HCT116 (cell line): ENCODE measurements around the gene ROBO1. TPM values are rescaled to one million over a fixed set of nuclear protein-coding genes. Genes with fewer than 3 reads are reported as not detected.

Source experiments
- ATAC-seq: fragments of 200-7000 bp; cut with Tn5 transposase; 2 replicates; pipeline ENCODE4 v1.9.1; 2020; ENCODE audit warnings: mild to moderate bottlenecking, moderate library complexity
- BruUV-seq: library from RNA; stranded (reverse); fragments of 400-500 nt; replicated peaks from 2 replicates; lab custom pipeline; 2021; lab: Mats Ljungman, UMichigan
- CTCF ChIA-PET: fragments of 300-600 bp; sonication (Branson Sonifier 250); formaldehyde crosslinking; loops from one replicate; lab custom pipeline; 2021; ENCODE audit warnings: antibody characterized with exemption; lab: Charles Lee
- POLR2A ChIA-PET: fragments of 300-600, 350-600 bp; sonication (Branson Sonifier 250); formaldehyde crosslinking; loops from one replicate; lab custom pipeline; 2021; ENCODE audit warnings: antibody characterized with exemption; lab: Charles Lee
- RAD21 ChIA-PET, 2 experiments: fragments of 300-600 bp; sonication (Branson Sonifier 250); formaldehyde crosslinking; loops; one replicate each; lab custom pipeline; 2023; ENCODE audit warnings: low total read pairs in 2 of 2; ENCODE audit not compliant: uncharacterized antibody in 2 of 2, unreplicated experiment in 2 of 2, low non-redundant PET in 1 of 2; lab: Charles Lee
- DNase-seq: peaks from one replicate; pipeline ENCODE4 v3.0.0-alpha.2; 2010; ENCODE audit warnings: low read depth, low spot score
- H2AFZ ChIP-seq: fragments of 200-600 bp; shearing (Covaris generic), sonication (generic); 2 replicates; pipeline ENCODE4 v1.6.1; 2017; ENCODE audit warnings: low read depth, mixed run types, mixed read lengths, antibody characterized with exemption, low read length; ENCODE audit not compliant: poor library complexity, severe bottlenecking
- H3K27ac ChIP-seq: 2 replicates; pipeline ENCODE4 v1.5.1; 2012; ENCODE audit warnings: low read depth, low read length
- H3K27me3 ChIP-seq: fragments of 200-600 bp; sonication (generic); 2 replicates; pipeline ENCODE4 v1.6.1; 2016; ENCODE audit warnings: mixed run types, low read length, mixed read lengths; ENCODE audit not compliant: insufficient read depth
- H3K36me3 ChIP-seq, 2 experiments: fragments of 200-500 bp in 1 of 2; fragments of 200-600 bp in 1 of 2; sonication (Bioruptor generic) in 1 of 2; sonication (generic) in 1 of 2; 2 replicates each; pipeline versions ENCODE4 v1.5.1 to v1.6.1; 2014 to 2016; ENCODE audit warnings: low read length in 2 of 2, inconsistent platforms in 1 of 2, mixed read lengths in 1 of 2, mixed run types in 1 of 2; ENCODE audit not compliant: insufficient read depth in 2 of 2, control insufficient read depth in 1 of 2
- H3K4me1 ChIP-seq, 2 experiments: fragments of 200-600 bp in 1 of 2; sonication (generic) in 1 of 2; 2 replicates each; pipeline versions ENCODE4 v1.5.1 to v1.6.1; 2012 to 2017; ENCODE audit warnings: low read length in 2 of 2, inconsistent platforms in 1 of 2, mild to moderate bottlenecking in 1 of 2, mixed read lengths in 1 of 2, mixed run types in 1 of 2, moderate library complexity in 1 of 2; ENCODE audit not compliant: insufficient read depth in 2 of 2, control insufficient read depth in 1 of 2
- H3K4me2 ChIP-seq: fragments of 200-600 bp; sonication (generic); 2 replicates; pipeline ENCODE4 v1.6.1; 2017; ENCODE audit warnings: mixed run types, low read length, mixed read lengths
- H3K4me3 ChIP-seq, 2 experiments: fragments of 200-600 bp in 1 of 2; sonication (generic) in 1 of 2; replicated peaks in 1 of 2; 2 replicates each; pipeline ENCODE4 v1.5.1; 2011 to 2016; ENCODE audit warnings: low read length in 2 of 2, control low read depth in 1 of 2, low read depth in 1 of 2, mild to moderate bottlenecking in 1 of 2, mixed read lengths in 1 of 2, mixed run types in 1 of 2
- H3K79me2 ChIP-seq: fragments of 200-600 bp; sonication (generic); 2 replicates; pipeline ENCODE4 v1.6.1; 2017; ENCODE audit warnings: mild to moderate bottlenecking, mixed run types, low read length, moderate library complexity, mixed read lengths; ENCODE audit not compliant: insufficient read depth
- H3K9ac ChIP-seq: fragments of 200-600 bp; sonication (generic); 2 replicates; pipeline ENCODE4 v1.6.1; 2016; ENCODE audit warnings: low read length, mixed read lengths
- H3K9me2 ChIP-seq: fragments of 200-600 bp; sonication (generic), shearing (Covaris generic); 2 replicates; pipeline ENCODE4 v1.6.1; 2017; ENCODE audit warnings: mixed run types, mild to moderate bottlenecking, moderate library complexity; ENCODE audit not compliant: insufficient read depth
- H3K9me3 ChIP-seq, 2 experiments: fragments of 200-500 bp in 1 of 2; fragments of 200-600 bp in 1 of 2; sonication (Bioruptor generic) in 1 of 2; sonication (generic) in 1 of 2; 2 replicates each; pipeline ENCODE4 v1.6.1; 2014 to 2017; ENCODE audit warnings: low read length in 2 of 2, mixed read lengths in 2 of 2, inconsistent platforms in 1 of 2, low read depth in 1 of 2, mild to moderate bottlenecking in 1 of 2, mixed run types in 1 of 2, moderate library complexity in 1 of 2; ENCODE audit not compliant: control insufficient read depth in 1 of 2, insufficient read depth in 1 of 2
- H4K20me1 ChIP-seq: fragments of 200-600 bp; sonication (generic), shearing (Covaris generic); 2 replicates; pipeline ENCODE4 v1.6.1; 2017; ENCODE audit warnings: mixed run types, mild to moderate bottlenecking, moderate library complexity; ENCODE audit not compliant: insufficient read depth
- CEBPB ChIP-seq: IDR thresholded peaks from 2 replicates; pipeline ENCODE4 v1.6.1; 2012; ENCODE audit warnings: low read depth
- EGR1 ChIP-seq: IDR thresholded peaks from 2 replicates; pipeline ENCODE4 v1.6.1; 2012; ENCODE audit warnings: low read depth
- EZH2 ChIP-seq: fragments of 200-600 bp; sonication (generic); IDR thresholded peaks from 2 replicates; pipeline ENCODE4 v1.6.1; 2017; ENCODE audit warnings: antibody characterized with exemption, mixed run types
- EZH2phosphoT487 ChIP-seq: fragments of 200-600 bp; IDR thresholded peaks from 2 replicates; pipeline ENCODE4 v1.6.1; 2018; ENCODE audit warnings: antibody characterized with exemption, borderline replicate concordance
- FOSL1 ChIP-seq: IDR thresholded peaks from 2 replicates; pipeline ENCODE4 v1.6.1; 2012; ENCODE audit warnings: low read depth
- JUND ChIP-seq: IDR thresholded peaks from 2 replicates; pipeline ENCODE4 v1.6.1; 2012
- POLR2AphosphoS5 ChIP-seq: IDR thresholded peaks from 2 replicates; pipeline ENCODE4 v1.6.1; 2011; ENCODE audit warnings: mild to moderate bottlenecking, low read depth, low read length, moderate library complexity
- RAD21 ChIP-seq: IDR thresholded peaks from 2 replicates; pipeline ENCODE4 v1.6.1; 2012; ENCODE audit warnings: low read depth, mild to moderate bottlenecking
- SIN3A ChIP-seq: IDR thresholded peaks from 2 replicates; pipeline ENCODE4 v1.6.1; 2012; ENCODE audit warnings: low read depth
- SP1 ChIP-seq: IDR thresholded peaks from 2 replicates; pipeline ENCODE4 v1.6.1; 2012; ENCODE audit warnings: low read depth
- SRF ChIP-seq: IDR thresholded peaks from 2 replicates; pipeline ENCODE4 v1.6.1; 2012; ENCODE audit warnings: low read depth
- ZFX ChIP-seq: fragments of 450-650 bp; IDR thresholded peaks from 2 replicates; pipeline ENCODE4 v1.6.1; 2017
- intact Hi-C: fragments of 100-400 bp; cut with micrococcal nuclease; formaldehyde crosslinking; loops from 2 replicates; pipeline ENCODE4 v1.10.0; 2022
- total RNA-seq: library from RNA; stranded (reverse); gene quantifications from one replicate; pipeline ENCODE4 v1.2.1, GENCODE V29; 2021; ENCODE audit not compliant: unreplicated experiment
- TF ChIP-seq, protein P1 (sequence below): IDR thresholded peaks from 2 replicates; pipeline ENCODE4 v1.6.1; 2012; ENCODE audit warnings: low read depth
- TF ChIP-seq, protein P2 (sequence below): IDR thresholded peaks from 2 replicates; pipeline ENCODE4 v1.6.1; 2012
- TF ChIP-seq, protein P3 (sequence below), 3 experiments: fragments of 200-600 bp in 1 of 3; sonication (generic) in 1 of 3; IDR thresholded peaks in 2 of 3; conservative IDR thresholded peaks in 1 of 3; 2 replicates each; pipeline ENCODE4 v1.5.1; 2012 to 2017; ENCODE audit warnings: low read depth in 2 of 3, low read length in 2 of 3, antibody characterized with exemption in 1 of 3, borderline replicate concordance in 1 of 3, control low read depth in 1 of 3, mild to moderate bottlenecking in 1 of 3, mixed read lengths in 1 of 3, mixed run types in 1 of 3, moderate library complexity in 1 of 3; ENCODE audit not compliant: insufficient read depth in 1 of 3
- TF ChIP-seq, protein P4 (sequence below): IDR thresholded peaks from 2 replicates; pipeline ENCODE4 v1.6.1; 2011; ENCODE audit warnings: mild to moderate bottlenecking, low read length, moderate library complexity; ENCODE audit not compliant: insufficient replicate concordance; ENCODE audit errors: extremely low read depth

The ROBO1 gene
- total RNA-seq, 1 experiment from 2014 or later = 0.27 TPM

DNA sequence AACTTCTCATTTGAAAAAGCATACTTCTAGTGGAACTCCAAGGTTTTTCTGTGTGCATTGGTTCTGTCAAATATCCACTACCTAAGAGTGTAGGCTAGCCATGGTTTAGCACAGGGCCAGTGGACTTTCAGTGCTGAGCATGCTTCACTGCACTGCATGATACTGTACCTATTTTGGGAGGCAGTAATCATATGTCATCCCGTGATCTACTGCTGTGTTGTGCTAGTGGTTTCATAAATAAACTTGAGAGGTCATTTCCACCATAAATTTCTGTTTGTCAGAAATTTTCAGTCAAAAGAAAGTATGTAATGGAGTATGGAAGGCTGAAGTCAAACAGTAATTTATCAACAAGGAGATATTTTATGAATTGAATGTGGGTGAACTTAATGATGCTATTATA lies 203.6 kb downstream of the ROBO1 start:
- ATAC-seq = no peak
- Histone ChIP-seq H3K36me3 (no peaks in the 10 kb centered on the region), H2AFZ (no peak overlapping the region), H3K4me3 (no peak overlapping the region), H3K79me2 (no peaks in the 10 kb centered on the region), H3K9ac (no peak overlapping the region), H3K27me3 (no peaks in the 10 kb centered on the region), H3K9me3 (peaks cover 6 to 14% of the 10 kb centered on the region in 2 experiments; a peak in 2 of 4 replicates), H4K20me1 (no peaks in the 10 kb centered on the region), H3K4me2 (no peak overlapping the region), H3K4me1 (no peaks in the 10 kb centered on the region), H3K27ac (no peak overlapping the region), H3K9me2 (no peaks in the 10 kb centered on the region)
- POLR2A ChIA-PET = no interaction called here
- RAD21 ChIA-PET = no interaction called here
- BruUV-seq = no TSS peak
- intact Hi-C loops = no loop called here
- no peak for DNase-seq
- CTCF ChIA-PET = no interaction called here
- TF ChIP-seq SIN3A (no peak), EZH2phosphoT487 (no peak), EZH2 (no peak), POLR2AphosphoS5 (no peak), ZFX (no peak), SP1 (no peak), JUND (no peak), CEBPB (no peak), SRF (no peak), EGR1 (no peak), RAD21 (no peak), FOSL1 (no peak)
- TF ChIP-seq, protein P1, sequence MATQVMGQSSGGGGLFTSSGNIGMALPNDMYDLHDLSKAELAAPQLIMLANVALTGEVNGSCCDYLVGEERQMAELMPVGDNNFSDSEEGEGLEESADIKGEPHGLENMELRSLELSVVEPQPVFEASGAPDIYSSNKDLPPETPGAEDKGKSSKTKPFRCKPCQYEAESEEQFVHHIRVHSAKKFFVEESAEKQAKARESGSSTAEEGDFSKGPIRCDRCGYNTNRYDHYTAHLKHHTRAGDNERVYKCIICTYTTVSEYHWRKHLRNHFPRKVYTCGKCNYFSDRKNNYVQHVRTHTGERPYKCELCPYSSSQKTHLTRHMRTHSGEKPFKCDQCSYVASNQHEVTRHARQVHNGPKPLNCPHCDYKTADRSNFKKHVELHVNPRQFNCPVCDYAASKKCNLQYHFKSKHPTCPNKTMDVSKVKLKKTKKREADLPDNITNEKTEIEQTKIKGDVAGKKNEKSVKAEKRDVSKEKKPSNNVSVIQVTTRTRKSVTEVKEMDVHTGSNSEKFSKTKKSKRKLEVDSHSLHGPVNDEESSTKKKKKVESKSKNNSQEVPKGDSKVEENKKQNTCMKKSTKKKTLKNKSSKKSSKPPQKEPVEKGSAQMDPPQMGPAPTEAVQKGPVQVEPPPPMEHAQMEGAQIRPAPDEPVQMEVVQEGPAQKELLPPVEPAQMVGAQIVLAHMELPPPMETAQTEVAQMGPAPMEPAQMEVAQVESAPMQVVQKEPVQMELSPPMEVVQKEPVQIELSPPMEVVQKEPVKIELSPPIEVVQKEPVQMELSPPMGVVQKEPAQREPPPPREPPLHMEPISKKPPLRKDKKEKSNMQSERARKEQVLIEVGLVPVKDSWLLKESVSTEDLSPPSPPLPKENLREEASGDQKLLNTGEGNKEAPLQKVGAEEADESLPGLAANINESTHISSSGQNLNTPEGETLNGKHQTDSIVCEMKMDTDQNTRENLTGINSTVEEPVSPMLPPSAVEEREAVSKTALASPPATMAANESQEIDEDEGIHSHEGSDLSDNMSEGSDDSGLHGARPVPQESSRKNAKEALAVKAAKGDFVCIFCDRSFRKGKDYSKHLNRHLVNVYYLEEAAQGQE = no peak
- TF ChIP-seq, protein P2, sequence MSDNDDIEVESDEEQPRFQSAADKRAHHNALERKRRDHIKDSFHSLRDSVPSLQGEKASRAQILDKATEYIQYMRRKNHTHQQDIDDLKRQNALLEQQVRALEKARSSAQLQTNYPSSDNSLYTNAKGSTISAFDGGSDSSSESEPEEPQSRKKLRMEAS = no peak
- TF ChIP-seq, protein P3, sequence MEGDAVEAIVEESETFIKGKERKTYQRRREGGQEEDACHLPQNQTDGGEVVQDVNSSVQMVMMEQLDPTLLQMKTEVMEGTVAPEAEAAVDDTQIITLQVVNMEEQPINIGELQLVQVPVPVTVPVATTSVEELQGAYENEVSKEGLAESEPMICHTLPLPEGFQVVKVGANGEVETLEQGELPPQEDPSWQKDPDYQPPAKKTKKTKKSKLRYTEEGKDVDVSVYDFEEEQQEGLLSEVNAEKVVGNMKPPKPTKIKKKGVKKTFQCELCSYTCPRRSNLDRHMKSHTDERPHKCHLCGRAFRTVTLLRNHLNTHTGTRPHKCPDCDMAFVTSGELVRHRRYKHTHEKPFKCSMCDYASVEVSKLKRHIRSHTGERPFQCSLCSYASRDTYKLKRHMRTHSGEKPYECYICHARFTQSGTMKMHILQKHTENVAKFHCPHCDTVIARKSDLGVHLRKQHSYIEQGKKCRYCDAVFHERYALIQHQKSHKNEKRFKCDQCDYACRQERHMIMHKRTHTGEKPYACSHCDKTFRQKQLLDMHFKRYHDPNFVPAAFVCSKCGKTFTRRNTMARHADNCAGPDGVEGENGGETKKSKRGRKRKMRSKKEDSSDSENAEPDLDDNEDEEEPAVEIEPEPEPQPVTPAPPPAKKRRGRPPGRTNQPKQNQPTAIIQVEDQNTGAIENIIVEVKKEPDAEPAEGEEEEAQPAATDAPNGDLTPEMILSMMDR (IDR thresholded peaks at IDR 0.05 in 2 of 3, conservative IDR thresholded peaks at IDR 0.05 in 1 of 3; ENCODE audit: borderline replicate concordance in 1 of 3, insufficient read depth in 1 of 3, low read depth in 2 of 3, low read length in 2 of 3) = no peak
- TF ChIP-seq, protein P4, sequence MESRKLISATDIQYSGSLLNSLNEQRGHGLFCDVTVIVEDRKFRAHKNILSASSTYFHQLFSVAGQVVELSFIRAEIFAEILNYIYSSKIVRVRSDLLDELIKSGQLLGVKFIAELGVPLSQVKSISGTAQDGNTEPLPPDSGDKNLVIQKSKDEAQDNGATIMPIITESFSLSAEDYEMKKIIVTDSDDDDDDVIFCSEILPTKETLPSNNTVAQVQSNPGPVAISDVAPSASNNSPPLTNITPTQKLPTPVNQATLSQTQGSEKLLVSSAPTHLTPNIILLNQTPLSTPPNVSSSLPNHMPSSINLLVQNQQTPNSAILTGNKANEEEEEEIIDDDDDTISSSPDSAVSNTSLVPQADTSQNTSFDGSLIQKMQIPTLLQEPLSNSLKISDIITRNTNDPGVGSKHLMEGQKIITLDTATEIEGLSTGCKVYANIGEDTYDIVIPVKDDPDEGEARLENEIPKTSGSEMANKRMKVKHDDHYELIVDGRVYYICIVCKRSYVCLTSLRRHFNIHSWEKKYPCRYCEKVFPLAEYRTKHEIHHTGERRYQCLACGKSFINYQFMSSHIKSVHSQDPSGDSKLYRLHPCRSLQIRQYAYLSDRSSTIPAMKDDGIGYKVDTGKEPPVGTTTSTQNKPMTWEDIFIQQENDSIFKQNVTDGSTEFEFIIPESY = no peak
